Keratinocyte (primary cell): Measurements from ENCODE around the gene ATP9B. TPM values are rescaled to one million over a fixed set of nuclear protein-coding genes. Genes with fewer than 3 reads are reported as not detected.

ENCODE experiments used
- DNase-seq: peaks from one replicate; pipeline ENCODE4 v3.0.0-alpha.2; 2011; ENCODE audit warnings: low read depth, missing footprints, low spot score
- FAIRE-seq: peaks from 2 replicates; lab custom pipeline; 2011; peaks lifted over from hg19 to GRCh38; lab: Jason Lieb, UNC
- H2AFZ ChIP-seq: 2 replicates; pipeline ENCODE4 v1.6.0; 2012; ENCODE audit warnings: low read length, control low read depth, inconsistent platforms; ENCODE audit not compliant: control insufficient read depth
- H3K27ac ChIP-seq: 2 replicates; pipeline ENCODE4 v1.5.1; 2011; ENCODE audit warnings: low read length; ENCODE audit not compliant: control insufficient read depth, insufficient read depth
- H3K27me3 ChIP-seq: 3 replicates; pipeline ENCODE4 v1.6.0; 2011; ENCODE audit warnings: low read length; ENCODE audit not compliant: control insufficient read depth, insufficient read depth; ENCODE audit errors: extremely low read depth
- H3K36me3 ChIP-seq, 2 experiments: 2 replicates in 1 of 2; 3 replicates in 1 of 2; pipeline ENCODE4 v1.5.1; 2011; ENCODE audit warnings: low read length in 2 of 2, mild to moderate bottlenecking in 1 of 2; ENCODE audit not compliant: control insufficient read depth in 2 of 2, insufficient read depth in 2 of 2; ENCODE audit errors: extremely low read depth in 1 of 2
- H3K4me1 ChIP-seq: 3 replicates; pipeline ENCODE4 v1.5.1; 2011; ENCODE audit warnings: low read length; ENCODE audit not compliant: control insufficient read depth, insufficient read depth; ENCODE audit errors: extremely low read depth
- H3K4me2 ChIP-seq: 3 replicates; pipeline ENCODE4 v1.6.0; 2011; ENCODE audit warnings: low read depth, low read length; ENCODE audit not compliant: control insufficient read depth, insufficient read depth; ENCODE audit errors: extremely low read depth
- H3K4me3 ChIP-seq, 3 experiments: fragments of 200-600 bp in 1 of 3; sonication (generic) in 1 of 3; 2 replicates in 2 of 3; 3 replicates in 1 of 3; pipeline ENCODE4 v1.5.1; 2011 to 2016; ENCODE audit warnings: low read length in 3 of 3, mild to moderate bottlenecking in 3 of 3, control low read depth in 2 of 3, inconsistent platforms in 1 of 3, low read depth in 1 of 3, mixed read lengths in 1 of 3, mixed run types in 1 of 3, moderate library complexity in 1 of 3; ENCODE audit not compliant: control insufficient read depth in 2 of 3, insufficient read depth in 2 of 3; ENCODE audit errors: extremely low read depth in 1 of 3
- H3K79me2 ChIP-seq: 2 replicates; pipeline ENCODE4 v1.6.0; 2012; ENCODE audit warnings: low read length; ENCODE audit not compliant: control insufficient read depth, insufficient read depth
- H3K9ac ChIP-seq: 3 replicates; pipeline ENCODE4 v1.6.0; 2011; ENCODE audit warnings: low read length; ENCODE audit not compliant: control insufficient read depth, insufficient read depth; ENCODE audit errors: extremely low read depth
- H3K9me1 ChIP-seq: 3 replicates; pipeline ENCODE4 v1.6.0; 2011; ENCODE audit warnings: low read length; ENCODE audit not compliant: control insufficient read depth, insufficient read depth; ENCODE audit errors: extremely low read depth
- H3K9me3 ChIP-seq: 2 replicates; pipeline ENCODE4 v1.5.1; 2012; ENCODE audit warnings: low read depth, low read length; ENCODE audit not compliant: control insufficient read depth
- H4K20me1 ChIP-seq: 3 replicates; pipeline ENCODE4 v1.6.0; 2011; ENCODE audit warnings: low read length; ENCODE audit not compliant: control insufficient read depth, insufficient read depth; ENCODE audit errors: extremely low read depth
- EZH2 ChIP-seq: IDR thresholded peaks from one replicate; pipeline ENCODE4 v1.6.1; 2012; ENCODE audit warnings: inconsistent platforms, mild to moderate bottlenecking, low read length, moderate library complexity
- dilution Hi-C: fragments of 300-500 bp; cut with MboI; formaldehyde crosslinking; loops from one replicate; pipeline ENCODE4 v1.7.0; 2020; ENCODE audit warnings: low sequenced_read_pairs; ENCODE audit not compliant: extremely low pct_ligation_motif_present
- polyA plus RNA-seq, 5 experiments: library from polyadenylated mRNA; depleted of rRNA in 3 of 5; stranded (reverse) in 3 of 5; stranded (forward) in 1 of 5; unstranded in 1 of 5; fragments of >200 nt; gene quantifications; 1 replicate in 1 of 5; 2 replicates in 3 of 5; 3 replicates in 1 of 5; pipeline versions ENCODE4 v1.2.1 to v1.2.3, GENCODE V29; 2011 to 2012; ENCODE audit warnings: missing spikeins in 2 of 5, low read depth in 1 of 5, low replicate concordance in 1 of 5
- TF ChIP-seq, protein P1 (sequence below), 3 experiments: IDR thresholded peaks in 1 of 3; conservative IDR thresholded peaks in 1 of 3; optimal IDR thresholded peaks in 1 of 3; 2 replicates in 2 of 3; 3 replicates in 1 of 3; pipeline versions ENCODE3 to v1.5.1; 2011; ENCODE audit warnings: low read length in 3 of 3, mild to moderate bottlenecking in 3 of 3, moderate library complexity in 2 of 3, control low read depth in 1 of 3, inconsistent platforms in 1 of 3; ENCODE audit not compliant: insufficient read depth in 2 of 3; ENCODE audit errors: extremely low read depth in 1 of 3

The ATP9B gene
- polyA plus RNA-seq, 1 donor (not counting 4 experiments of a cell fraction or from before 2014, with no cell fraction given), result 16.1 TPM

GRCh38 chr18:79334496-79335233, 265.5 kb downstream of the ATP9B start:
- Histone ChIP-seq H3K9me3 (no peaks in the 10 kb centered on the region), H3K4me3 (no peak overlapping the region), H3K9me1 (no peaks in the 10 kb centered on the region), H3K4me1 (no peaks in the 10 kb centered on the region), H3K9ac (no peak overlapping the region), H2AFZ (no peak overlapping the region), H3K27me3 (no peaks in the 10 kb centered on the region), H3K27ac (no peak overlapping the region), H3K79me2 (no peaks in the 10 kb centered on the region), H3K36me3 (peaks cover 0 to 6% of the 10 kb centered on the region in 2 experiments), H4K20me1 (no peaks in the 10 kb centered on the region), H3K4me2 (no peak overlapping the region)
- FAIRE-seq (no peak), DNase-seq (no peak)
- dilution Hi-C loops, result no loop called here
- TF ChIP-seq, protein P1, sequence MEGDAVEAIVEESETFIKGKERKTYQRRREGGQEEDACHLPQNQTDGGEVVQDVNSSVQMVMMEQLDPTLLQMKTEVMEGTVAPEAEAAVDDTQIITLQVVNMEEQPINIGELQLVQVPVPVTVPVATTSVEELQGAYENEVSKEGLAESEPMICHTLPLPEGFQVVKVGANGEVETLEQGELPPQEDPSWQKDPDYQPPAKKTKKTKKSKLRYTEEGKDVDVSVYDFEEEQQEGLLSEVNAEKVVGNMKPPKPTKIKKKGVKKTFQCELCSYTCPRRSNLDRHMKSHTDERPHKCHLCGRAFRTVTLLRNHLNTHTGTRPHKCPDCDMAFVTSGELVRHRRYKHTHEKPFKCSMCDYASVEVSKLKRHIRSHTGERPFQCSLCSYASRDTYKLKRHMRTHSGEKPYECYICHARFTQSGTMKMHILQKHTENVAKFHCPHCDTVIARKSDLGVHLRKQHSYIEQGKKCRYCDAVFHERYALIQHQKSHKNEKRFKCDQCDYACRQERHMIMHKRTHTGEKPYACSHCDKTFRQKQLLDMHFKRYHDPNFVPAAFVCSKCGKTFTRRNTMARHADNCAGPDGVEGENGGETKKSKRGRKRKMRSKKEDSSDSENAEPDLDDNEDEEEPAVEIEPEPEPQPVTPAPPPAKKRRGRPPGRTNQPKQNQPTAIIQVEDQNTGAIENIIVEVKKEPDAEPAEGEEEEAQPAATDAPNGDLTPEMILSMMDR (optimal IDR thresholded peaks at IDR 0.05 in 1 of 3, IDR thresholded peaks at IDR 0.05 in 1 of 3, conservative IDR thresholded peaks at IDR 0.05 in 1 of 3; ENCODE audit: extremely low read depth in 1 of 3, insufficient read depth in 2 of 3, low read length in 3 of 3), result no peak
- no peak for TF ChIP-seq EZH2

- no peaks in the 10 kb centered on the region for H3K79me2 ChIP-seq
- DNase-seq (no peak), FAIRE-seq (no peak)
- no peaks in the 10 kb centered on the region for H3K27me3 ChIP-seq
- no peak overlapping the region for H3K4me2 ChIP-seq
- no peak overlapping the region for H2AFZ ChIP-seq
- peaks cover 0 to 6% of the 10 kb centered on the region in 2 experiments for H3K36me3 ChIP-seq
- TF ChIP-seq EZH2, result no peak
- H4K20me1 ChIP-seq, result no peaks in the 10 kb centered on the region
- no peaks in the 10 kb centered on the region for H3K9me3 ChIP-seq
- H3K9ac ChIP-seq, result no peak overlapping the region
- dilution Hi-C loops, result no loop called here
- H3K27ac ChIP-seq, result no peak overlapping the region
- no peaks in the 10 kb centered on the region for H3K9me1 ChIP-seq
- no peak overlapping the region for H3K4me3 ChIP-seq
- H3K4me1 ChIP-seq, result no peaks in the 10 kb centered on the region
These were observed 266.7 kb downstream of the ATP9B start for GRCh38 chr18:79335833-79336360.
